Ovary (tissue), 3 donors: ENCODE measurements around the gene TBL1Y.

Source experiments
- POLR2A ChIP-seq: fragments of 450-650 bp; IDR thresholded peaks from one replicate; pipeline ENCODE4 v1.6.1; 2017; ENCODE audit warnings: antibody characterized with exemption, mild to moderate bottlenecking, moderate library complexity
- TF ChIP-seq, protein P1 (sequence below), 3 donors: fragments of 450-650 bp in 2 of 3; fragments of 200-600 bp in 1 of 3; IDR thresholded peaks; one replicate each; pipeline versions ENCODE4 v1.5.1 to v1.8.0; 2016 to 2022; ENCODE audit warnings: antibody characterized with exemption in 3 of 3, mild to moderate bottlenecking in 1 of 3
- donor health status: DM: no; HTN: no; CAD: no.

- TF ChIP-seq, protein P1, sequence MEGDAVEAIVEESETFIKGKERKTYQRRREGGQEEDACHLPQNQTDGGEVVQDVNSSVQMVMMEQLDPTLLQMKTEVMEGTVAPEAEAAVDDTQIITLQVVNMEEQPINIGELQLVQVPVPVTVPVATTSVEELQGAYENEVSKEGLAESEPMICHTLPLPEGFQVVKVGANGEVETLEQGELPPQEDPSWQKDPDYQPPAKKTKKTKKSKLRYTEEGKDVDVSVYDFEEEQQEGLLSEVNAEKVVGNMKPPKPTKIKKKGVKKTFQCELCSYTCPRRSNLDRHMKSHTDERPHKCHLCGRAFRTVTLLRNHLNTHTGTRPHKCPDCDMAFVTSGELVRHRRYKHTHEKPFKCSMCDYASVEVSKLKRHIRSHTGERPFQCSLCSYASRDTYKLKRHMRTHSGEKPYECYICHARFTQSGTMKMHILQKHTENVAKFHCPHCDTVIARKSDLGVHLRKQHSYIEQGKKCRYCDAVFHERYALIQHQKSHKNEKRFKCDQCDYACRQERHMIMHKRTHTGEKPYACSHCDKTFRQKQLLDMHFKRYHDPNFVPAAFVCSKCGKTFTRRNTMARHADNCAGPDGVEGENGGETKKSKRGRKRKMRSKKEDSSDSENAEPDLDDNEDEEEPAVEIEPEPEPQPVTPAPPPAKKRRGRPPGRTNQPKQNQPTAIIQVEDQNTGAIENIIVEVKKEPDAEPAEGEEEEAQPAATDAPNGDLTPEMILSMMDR (IDR thresholded peaks at IDR 0.05) = no peak
- no peak for TF ChIP-seq POLR2A
Observed at GRCh38 chrY:6921061-6921460, 10.6 kb downstream of the TBL1Y start.
